Epithelial cell of prostate (primary cell): ENCODE results near the gene SIRPG.
"Not testable (repeated sequence)": the region's sequence is repeated elsewhere in the genome, so short reads cannot be mapped to it uniquely, and the experiment has no call there.

Source experiments
- DNase-seq: peaks from one replicate; pipeline ENCODE4 v3.0.0-alpha.2; 2011; ENCODE audit warnings: low read depth, low spot score
- H3K27ac ChIP-seq: fragments of 450-650 bp; 2 replicates; pipeline ENCODE4 v1.5.1; 2017; ENCODE audit warnings: mild to moderate bottlenecking

SIRPG gene

DNA sequence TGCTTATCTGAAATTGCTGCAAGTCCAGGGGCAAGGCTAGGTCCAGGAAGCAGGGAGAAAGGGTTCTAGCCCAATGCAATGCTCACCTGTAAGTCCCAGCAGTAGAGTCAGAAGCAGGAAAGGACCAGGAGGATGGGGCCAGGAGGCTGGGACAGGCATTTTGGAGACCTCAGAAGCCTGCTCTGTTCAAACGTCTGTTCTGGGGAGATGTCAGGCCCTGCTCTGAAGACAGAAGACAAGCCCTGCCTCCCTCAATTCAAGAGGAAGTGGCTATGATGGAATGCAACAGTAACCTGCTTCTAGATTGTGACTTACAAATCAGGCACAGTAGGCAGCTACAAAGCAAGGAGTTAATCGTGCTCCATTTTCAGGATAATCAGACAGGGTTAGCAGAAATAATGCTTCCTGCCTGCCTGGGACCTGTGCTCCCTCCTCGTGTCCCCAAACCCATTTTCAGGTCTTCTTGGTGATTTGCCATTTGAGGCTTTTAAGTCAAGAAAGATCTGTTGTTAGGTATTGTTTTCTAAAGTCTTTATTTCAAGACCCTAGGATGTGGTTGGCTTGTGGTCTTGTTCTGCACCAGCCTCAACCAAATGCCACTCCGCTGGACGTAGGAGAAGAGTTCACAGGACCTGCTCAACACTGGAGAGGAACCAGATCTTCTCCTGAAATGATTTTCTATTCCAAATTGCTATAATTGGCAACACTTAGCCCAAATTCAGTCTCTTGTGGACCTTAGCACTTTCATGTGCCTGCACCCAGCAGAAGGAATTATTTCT is at the start of gene SIRPG:
SIRPG (minus strand) TSS at position 224 of the 779 bp plus-strand sequence; CDS start at position 159, 65 bp downstream.
- no peak for DNase-seq
- H3K27ac ChIP-seq: no peak within 1 kb of the TSS

DNA sequence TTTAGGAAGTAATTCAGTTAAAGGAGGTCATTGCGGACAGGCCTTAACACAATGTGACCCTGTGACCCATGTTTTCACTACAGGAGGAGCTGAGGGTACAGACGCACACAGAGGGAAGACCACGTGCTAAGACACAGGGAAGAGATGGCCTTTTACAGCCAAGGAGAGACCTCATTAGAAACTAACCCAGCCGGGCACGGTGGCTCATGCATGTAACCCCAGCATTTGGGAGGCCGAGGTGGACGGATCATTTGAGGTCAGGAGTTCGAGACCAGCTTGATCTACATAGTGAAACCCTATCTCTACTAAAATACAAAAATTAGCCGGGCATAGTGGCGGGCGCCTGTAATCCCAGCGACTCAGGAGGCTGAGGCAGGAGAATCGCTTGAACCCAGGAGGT is 49.3 kb upstream of the SIRPG start:
- DNase-seq, H3K27ac ChIP-seq: not testable (repeated sequence)

DNA sequence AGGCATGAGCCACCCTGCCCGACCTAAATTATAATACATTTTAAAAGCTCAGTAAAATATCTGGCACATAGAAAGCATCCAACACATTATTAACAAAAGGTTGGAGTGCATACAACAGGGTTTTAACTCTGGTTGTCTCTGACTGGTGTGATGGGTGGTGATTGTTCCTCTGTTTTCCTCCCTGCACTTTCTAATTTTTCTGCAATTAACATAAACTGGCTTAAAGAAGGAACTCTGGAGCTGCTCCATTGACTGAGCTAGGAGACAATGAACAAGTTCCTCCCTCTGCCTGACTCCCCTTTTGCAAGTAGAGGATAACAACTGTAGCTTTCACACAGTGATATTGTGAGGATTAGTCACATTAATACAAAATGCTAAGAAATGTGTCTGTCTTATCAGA is 48.5 kb upstream of the SIRPG start:
- no peak overlapping the region for H3K27ac ChIP-seq
- DNase-seq: no peak

DNA sequence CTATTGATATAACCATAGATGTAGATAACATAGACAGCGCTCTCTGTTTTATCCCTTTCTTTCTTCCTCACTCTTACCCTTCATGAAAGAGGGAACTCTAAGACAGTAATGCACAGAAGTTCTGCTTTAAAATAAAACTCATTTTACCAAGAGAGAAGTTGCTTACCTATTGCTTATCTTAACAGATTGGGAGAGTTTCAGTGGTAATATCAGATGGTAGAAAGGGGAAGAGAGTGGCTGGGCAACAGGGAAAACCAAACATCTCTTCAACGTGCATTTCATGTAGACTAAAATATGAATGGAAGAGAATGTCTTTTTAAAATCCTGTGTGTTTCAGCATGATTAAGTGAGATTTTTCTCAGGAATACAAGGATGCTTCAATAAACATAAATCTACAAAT is 45.3 kb upstream of the SIRPG start:
- H3K27ac ChIP-seq: no peak overlapping the region
- no peak for DNase-seq

DNA sequence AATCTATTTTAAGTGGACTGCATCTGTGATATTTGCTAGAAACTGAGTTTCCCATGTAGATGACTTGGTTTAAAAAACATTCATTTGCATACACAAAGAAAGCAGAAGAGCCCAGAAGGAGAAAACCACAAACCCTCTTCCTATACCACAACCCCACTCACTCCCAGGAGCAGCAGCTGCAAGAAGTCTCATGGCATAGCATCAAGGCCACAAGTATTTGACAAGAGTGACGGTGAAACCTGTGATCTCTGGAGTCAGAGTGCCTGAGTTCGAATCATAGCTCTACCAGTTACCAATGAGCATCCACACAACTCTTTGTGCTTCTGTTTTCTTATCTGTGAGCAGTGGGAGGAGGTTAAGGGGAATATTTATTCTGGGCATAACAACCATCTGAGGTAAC is 44.7 kb upstream of the SIRPG start:
- DNase-seq: no peak
- no peak overlapping the region for H3K27ac ChIP-seq

DNA sequence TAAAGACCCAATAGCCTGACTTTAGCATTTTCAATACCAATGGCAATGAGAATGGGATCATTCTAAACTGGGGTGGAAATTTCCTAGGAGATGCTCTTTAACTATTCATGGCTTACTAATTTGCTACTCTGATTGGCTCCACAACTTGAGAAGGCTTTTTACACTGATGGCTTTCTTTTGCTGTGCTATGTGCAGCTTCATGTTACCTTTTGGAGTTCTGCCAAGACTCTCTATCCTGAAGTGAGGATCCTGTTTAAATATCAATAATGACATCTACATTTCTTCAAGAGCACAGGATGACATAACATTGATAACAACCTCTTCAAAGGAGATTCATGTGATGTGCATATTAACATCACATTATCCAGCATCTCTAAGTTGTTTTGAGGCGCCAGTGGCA is 43.4 kb upstream of the SIRPG start:
- no peak overlapping the region for H3K27ac ChIP-seq
- no peak for DNase-seq

DNA sequence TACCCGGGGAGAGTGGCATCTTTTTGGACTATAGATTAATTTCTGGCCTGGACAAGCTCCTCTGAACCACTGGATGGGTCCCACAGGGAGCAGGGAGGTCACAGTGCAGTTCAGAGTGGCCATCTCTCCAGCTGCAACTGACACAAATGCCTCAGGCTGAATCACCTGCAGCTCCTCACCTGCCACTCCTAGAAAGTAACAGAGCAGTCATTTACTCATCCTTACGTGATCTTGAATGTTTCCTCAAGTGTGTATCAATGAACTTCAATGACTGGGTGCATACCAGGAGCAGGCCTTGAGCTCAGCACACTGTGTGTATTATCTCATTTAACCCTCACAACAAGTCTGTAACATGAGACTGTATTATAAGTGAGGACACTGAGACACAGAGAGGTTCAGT is 40.0 kb upstream of the SIRPG start:
- no peak for DNase-seq

DNA sequence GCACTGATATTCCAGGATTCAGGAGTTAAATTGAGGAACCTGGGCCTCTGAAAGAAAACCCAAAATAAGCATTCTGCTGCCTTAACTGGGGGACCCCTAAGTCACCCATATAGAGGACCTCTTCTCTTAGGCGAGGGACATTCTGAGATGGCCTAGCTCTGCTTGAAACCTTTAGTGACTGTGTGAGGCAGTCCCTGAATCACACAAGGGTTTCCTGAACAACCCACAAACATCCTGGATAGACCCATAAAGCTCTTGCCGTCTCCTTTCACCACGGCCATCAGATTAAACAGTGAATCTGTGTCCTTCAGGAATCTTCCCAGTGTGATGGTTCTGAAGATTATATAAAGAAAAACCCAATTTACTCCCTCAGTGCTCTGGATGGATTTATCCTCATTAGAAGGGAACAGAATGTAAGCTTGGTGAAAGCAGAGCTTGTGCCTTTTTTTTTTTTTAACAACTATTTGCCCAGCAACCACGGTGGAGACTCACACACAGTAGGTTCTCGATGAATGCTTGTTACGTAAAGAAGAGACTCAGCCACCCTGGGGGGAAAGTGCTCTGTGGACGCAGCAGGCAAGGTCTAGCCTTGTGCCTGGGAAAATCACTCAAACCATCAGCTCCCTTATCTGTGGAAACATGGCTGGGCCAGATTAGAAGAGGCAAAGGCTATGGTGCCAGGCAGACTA is 39.1 kb upstream of the SIRPG start:
- no peak for DNase-seq
- H3K27ac ChIP-seq: no peak overlapping the region

More for the DNA sequence above, 40.0 kb upstream of the SIRPG start:
- no peak overlapping the region for H3K27ac ChIP-seq

DNA sequence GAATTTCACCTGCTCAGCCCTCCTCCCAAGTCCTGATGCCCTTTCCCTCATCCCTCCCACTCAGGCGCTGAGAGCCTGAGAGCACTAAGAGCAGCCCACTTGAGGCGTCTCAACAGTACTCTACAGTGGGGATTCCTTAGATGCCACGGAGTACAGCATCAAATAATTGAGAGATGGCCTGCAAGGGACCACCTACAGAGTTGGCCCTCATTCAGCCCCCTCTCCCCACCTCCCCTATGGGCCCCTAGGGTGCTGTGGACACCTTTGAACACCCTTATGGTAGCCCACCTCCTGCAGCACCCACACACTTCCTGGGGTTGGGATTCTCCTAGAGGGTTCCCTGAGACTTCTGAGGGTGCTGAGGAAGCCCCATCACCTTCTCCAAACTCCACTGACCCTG is 37.1 kb upstream of the SIRPG start:
- DNase-seq: no peak
- no peak overlapping the region for H3K27ac ChIP-seq

DNA sequence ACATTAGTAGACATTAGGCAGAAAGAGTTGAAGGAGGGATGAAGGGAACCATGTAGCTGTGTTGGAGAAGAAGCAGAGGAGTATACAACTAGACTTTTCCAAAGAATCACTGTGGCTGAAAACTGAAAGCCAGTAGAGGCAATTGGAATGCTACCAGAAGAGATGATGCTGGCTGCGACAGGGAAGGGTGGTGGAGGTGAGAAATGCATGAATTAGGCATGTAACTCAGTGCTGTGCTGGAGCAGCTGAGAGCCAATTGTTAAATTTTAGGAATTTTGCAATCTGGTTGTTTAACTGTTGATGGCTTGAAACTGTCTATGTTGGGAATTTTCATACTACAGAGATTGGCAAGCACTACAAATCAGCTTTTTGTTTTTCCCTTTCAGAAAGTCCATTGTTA is 35.8 kb upstream of the SIRPG start:
- no peak overlapping the region for H3K27ac ChIP-seq
- DNase-seq: no peak

DNA sequence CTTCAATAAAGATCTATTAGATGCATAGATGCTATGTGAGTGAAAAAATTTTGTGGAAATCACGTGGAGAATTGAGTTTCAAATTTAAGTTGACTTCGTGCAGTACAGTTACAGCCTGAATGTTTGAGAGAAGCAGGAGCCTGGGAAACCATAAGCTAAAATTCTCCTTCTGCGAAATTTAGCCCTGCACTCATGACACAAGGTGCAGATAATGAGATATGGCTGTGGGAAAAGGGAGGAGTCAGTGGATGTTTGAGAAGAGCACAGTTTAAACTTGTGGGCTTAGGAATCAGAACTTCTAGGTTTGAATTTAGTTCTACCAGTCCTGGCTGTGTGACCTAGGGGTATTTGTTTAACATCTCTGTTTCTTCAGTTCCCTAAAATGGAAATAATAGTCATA is 32.1 kb upstream of the SIRPG start:
- DNase-seq: no peak
- H3K27ac ChIP-seq: no peak overlapping the region

DNA sequence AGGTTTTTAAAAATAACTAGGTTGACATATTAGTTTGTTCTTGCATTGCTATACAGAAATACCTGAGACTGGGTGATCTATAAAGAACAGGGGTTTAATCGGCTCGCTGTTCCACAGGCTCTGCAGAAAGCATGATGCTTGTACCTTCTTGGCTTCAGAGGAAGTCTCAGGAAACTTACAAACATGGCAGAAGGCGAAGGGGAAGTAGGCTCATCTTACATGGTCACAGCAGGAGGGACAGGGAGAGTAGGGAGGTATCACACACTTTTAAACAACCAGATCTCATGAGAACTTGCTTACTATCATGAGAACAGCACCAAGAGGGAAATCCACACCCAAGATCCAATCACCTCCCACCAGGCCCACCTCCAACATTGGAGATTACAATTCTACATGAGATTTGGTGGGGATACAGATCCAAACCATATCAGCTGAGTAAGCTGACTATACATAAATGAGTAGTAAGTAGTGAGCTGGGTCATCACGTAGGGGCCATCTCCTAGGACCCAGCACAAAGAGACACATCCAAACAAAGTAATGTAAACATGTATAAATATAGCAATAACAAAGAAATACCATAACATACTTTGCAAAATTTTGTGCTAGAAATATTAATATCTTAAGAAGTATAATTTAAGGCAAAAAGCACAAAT is 31.4 kb upstream of the SIRPG start:
- H3K27ac ChIP-seq: no peak overlapping the region
- no peak for DNase-seq

DNA sequence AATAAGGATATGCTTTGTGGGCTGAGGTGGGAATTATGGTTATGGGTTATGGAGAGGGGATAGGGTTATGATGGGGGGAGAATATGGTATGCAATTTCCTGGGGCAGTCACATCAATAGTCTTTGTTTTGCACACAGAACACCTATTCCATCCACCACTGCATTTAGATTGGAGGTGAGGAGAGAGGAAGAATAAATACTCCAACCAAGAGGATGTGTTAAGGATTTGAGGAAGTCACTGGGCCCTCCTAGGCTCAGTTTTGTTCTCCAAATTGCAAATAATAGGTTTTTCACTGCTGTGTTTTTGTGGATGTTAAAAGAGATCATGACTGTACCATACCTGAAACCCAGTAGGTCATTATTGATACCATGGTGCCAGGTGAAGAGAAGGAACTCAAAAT is 29.5 kb upstream of the SIRPG start:
- H3K27ac ChIP-seq: no peak overlapping the region

DNA sequence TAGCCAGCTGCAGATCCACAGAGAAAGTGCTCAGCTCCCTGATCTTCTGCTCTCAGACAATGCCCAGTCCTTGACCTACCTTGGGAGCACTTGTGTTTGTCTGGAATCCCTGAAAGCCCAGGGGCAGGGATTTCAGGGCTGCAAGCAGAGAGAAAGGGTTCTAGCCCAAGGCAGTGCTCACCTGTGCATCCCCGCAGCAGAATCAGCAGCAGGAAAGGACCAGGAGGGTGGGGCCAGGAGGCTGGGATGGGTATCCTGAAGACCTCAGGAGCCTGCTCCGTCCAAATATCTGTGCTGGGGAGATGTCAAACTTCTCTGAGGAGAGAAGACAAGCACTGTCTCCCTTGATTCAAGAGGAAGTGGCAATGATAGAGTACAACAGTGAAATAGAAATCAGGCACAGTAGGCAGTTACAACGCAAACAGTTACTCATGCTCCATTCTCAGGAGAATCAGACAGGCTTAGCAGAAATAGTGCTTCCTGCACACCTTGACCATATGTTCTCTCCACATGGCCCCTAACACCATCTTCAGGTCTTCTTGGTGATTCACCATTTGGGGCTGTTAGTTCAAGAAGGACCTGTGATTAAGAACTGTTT is 28.7 kb upstream of the SIRPG start:
- DNase-seq: no peak
- H3K27ac ChIP-seq: no peak overlapping the region

More for the DNA sequence above, 29.5 kb upstream of the SIRPG start:
- no peak for DNase-seq

DNA sequence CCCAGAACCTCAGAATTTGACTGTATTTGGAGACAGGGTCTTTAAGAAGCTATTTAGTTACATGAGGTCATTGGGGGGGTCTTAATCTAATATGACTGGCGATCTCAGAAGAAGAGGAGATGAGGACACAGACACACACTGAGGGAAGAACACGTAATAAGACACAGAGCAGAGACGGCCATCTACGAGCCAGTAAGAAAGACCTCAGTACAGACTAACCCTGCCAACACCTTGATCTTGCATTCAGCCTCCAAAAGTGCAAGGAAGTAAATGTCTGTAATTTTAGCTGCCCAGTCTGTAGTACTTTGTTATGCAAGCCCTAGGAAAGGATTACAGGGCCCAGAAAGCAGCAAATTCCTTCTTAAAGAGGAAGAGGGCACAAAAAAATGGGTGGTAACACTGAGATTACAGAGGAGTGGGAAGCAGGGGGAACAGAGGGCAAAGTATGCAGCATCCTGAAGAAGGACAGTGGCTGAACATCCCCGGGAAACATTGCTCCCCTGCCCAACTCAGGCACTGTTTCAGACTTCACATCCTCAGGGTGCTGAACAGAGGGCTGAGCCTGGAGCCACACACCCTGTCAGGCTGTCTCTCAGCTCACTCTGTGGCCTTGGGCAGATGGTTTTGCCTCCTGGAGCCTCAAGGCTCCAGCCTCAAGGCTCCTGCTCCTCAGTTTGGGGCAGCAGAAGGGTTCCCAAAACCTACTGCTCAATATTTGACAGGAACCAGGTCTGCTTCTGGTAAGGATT is 27.9 kb upstream of the SIRPG start:
- H3K27ac ChIP-seq: no peak overlapping the region
- DNase-seq: no peak

DNA sequence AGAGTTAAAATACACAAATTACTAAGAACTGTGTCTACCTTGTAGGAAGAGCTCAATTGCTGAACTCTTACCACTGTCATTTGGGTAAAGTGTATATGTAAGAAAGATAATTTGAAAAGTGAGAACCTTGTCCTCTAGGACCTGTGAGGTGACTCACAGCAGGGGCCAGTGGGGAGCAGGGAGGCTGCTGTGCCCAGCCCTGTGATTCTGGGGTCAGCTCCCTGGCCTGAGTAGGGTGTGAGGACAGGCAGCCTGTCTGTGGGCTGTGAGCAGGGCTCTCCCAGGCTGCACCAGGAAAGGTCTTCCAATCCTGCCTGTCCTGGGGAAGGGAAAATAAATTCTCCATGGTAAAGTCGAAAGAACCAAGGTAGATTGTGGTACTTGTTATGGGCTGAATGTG is 27.3 kb upstream of the SIRPG start:
- no peak for DNase-seq
- no peak overlapping the region for H3K27ac ChIP-seq

DNA sequence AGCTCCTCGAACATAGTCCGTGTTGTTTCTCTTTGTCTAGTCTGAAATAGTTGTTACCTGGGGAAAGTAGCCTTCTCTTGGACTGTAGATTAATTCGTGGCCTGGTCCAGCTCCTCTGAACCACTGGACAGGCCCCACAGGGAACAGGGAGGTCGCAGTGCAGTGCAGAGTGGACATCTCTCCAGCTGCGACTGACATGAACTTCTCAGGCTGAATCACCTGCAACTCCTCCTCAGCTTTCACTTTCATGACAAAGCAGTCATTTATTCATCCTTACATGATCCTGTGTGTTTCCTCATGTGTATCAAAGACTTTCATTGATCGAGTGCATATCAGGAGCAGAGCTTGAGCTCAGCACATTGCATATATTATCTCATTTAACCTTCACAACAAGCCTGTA is 19.1 kb upstream of the SIRPG start:
- no peak overlapping the region for H3K27ac ChIP-seq
- DNase-seq: no peak

DNA sequence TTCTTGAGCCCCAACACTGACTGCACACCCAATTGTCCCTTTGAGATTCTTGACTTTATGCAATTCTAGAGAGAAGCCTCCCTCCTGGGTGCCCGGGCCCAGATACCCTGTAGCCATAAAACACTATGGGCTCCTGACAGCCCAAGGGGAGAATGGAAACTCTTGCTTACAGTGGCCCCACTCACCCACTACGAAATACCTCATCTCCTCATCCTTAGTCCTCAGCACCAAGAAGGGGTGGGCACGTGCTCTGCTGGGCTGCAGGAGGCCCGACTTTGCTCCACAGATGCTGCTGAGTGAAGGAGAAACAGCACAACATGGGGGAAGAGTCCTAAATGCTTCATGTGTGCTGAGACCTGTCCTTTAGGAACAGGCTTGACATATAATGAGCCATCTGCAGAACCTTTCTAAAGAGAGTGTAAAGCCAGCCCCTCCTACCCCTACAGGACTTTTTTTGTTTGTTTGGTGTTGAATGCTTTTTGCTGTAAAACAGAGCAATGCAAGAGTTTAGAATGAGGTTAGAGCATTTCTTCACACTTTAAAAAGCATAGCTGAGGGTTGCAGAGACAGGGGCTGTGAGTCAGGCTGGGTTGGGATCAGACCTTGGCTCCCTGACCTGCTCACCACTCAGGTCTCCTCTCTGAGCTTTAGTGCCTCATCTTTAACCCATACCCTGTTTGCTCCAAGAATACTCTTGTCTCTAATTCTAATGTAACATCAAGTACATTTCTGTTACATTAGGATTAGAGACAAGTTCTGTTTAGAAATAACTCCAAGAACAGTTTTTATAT is 17.6 kb upstream of the SIRPG start:
- no peak for DNase-seq
- H3K27ac ChIP-seq: no peak overlapping the region

DNA sequence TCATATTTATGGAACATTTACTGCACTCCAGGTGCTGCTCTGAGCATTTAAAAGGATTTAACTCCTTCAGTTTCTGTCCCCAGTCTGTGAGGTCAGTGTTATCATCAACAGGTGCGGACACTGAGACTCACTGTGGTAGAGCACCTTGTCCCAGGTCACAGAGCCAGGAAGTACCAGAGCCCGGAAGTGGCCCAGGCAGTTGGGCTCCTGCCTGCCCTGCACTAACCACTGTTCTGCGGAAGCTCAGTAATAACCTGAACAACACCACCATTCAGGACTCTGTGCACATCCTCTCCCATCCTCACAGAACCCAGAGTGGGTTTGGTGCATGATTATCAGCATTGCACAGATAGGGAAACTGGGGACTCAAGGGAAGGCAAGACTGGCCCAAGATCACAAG is 16.8 kb upstream of the SIRPG start:
- no peak overlapping the region for H3K27ac ChIP-seq
- DNase-seq: no peak

DNA sequence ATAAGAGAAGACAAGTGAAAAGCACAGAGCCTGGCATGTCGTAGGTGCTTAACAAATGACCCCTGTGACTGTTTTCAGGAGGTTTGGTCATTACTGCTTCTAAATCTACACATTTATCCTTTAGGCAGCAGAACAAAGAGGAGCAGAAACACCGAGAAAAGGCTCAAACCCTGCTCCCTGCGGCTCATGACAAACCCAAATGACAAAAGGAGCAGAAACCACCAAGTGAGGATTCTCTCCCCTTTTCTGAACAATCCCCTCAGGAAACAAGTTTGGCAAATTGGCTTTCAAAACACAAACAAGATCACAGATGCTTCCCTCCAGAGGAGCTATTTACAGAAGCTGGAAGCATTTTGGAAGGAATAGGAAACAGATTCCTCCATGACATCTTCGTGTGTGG is 15.8 kb upstream of the SIRPG start:
- no peak overlapping the region for H3K27ac ChIP-seq
- DNase-seq: no peak
